ENCODE measurements around the gene ACTRT2. TPM values are rescaled to one million over a fixed set of nuclear protein-coding genes. Genes with fewer than 3 reads are reported as not detected.

ACTRT2 gene
- total and polyA plus RNA-seq, 2 donors (not counting 1 experiment from before 2014, with no cell fraction given) = not detected

DNA sequence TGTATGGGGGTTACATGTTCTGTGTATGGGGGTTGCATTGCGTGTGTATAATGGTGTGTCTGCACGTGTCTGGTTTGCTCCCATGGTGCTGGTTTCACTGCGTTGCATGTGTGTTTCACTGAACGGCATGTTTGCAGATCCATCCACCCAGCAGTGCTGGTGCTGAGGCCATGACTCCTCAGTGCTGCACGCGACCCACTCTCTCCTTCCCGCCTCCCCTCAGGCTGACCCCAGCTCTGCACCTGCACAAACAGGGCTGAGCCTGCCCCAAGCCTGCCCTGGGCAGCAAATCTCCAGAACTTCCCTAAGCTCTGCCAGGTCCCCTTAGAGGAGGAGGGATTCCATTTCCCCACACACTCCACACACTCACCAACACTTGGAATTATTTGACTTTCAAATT, 18.7 kb downstream of the ACTRT2 start:
- H2AFZ ChIP-seq (ENCODE audit: insufficient read depth, low read depth, low read length, poor library complexity, severe bottlenecking) = no peak overlapping the region
- no peak overlapping the region for H3K27ac ChIP-seq (ENCODE audit: low read length in 2 of 2)
- H3K36me3 ChIP-seq (replicated peaks in 1 of 2; ENCODE audit: control extremely low read depth in 1 of 2, control insufficient read depth in 1 of 2, extremely low read depth in 1 of 2, insufficient read depth in 2 of 2, low read length in 1 of 2) = no peaks in the 10 kb centered on the region
- no peaks in the 10 kb centered on the region for H3K4me1 ChIP-seq (ENCODE audit: control insufficient read depth in 2 of 2, insufficient read depth in 2 of 2, low read length in 2 of 2)
- no peak for DNase-seq
- ATAC-seq (ENCODE audit: low read depth) = no peak
- no peak overlapping the region for H3K27ac Mint-ChIP-seq
- no peak overlapping the region for H3K9ac ChIP-seq (ENCODE audit: low read length)
- no peak overlapping the region for H3K4me2 ChIP-seq (replicated peaks; ENCODE audit: low read depth, low read length, poor library complexity, severe bottlenecking)
- 85% methylated on average over 7 of the region's 7 CpGs for WGBS (ENCODE audit: insufficient coverage)
- H3K4me3 Mint-ChIP-seq = no peak overlapping the region
- peaks cover 10% of the 10 kb centered on the region for H3K27me3 Mint-ChIP-seq
- no peak overlapping the region for H3K4me3 ChIP-seq (ENCODE audit: control extremely low read depth in 1 of 5, extremely low read depth in 1 of 5, insufficient read depth in 1 of 5, low read depth in 2 of 5, low read length in 4 of 5)
- H3K9me3 Mint-ChIP-seq (ENCODE audit: insufficient read depth) = no peaks in the 10 kb centered on the region
- TF ChIP-seq CTCF (IDR thresholded peaks at IDR 0.05) (no peak), EZH2 (IDR thresholded peaks at IDR 0.05; ENCODE audit: borderline replicate concordance, insufficient read depth, low read depth, low read length, poor library complexity, severe bottlenecking) (no peak)
- no peaks in the 10 kb centered on the region for H3K79me2 ChIP-seq (ENCODE audit: control insufficient read depth, insufficient read depth, low read length)
- H3K27me3 ChIP-seq (replicated peaks in 1 of 4; ENCODE audit: control extremely low read depth in 1 of 4, control insufficient read depth in 3 of 4, insufficient read depth in 4 of 4, low read length in 3 of 4) = peaks cover 0 to 1% (median under 1%) of the 10 kb centered on the region in 4 experiments
- H3K4me1 Mint-ChIP-seq = no peaks in the 10 kb centered on the region
- ChIA-PET CTCF (no interaction called here), POLR2A (no interaction called here)
- intact Hi-C loops (cut with micrococcal nuclease) = no loop called here
- H3K9me3 ChIP-seq (ENCODE audit: control extremely low read depth in 1 of 3, control insufficient read depth in 2 of 3, insufficient read depth in 1 of 3, low read length in 2 of 3) = peaks cover 0 to 5% (median 0%) of the 10 kb centered on the region in 3 donors
- no peaks in the 10 kb centered on the region for H4K20me1 ChIP-seq (ENCODE audit: control insufficient read depth, insufficient read depth, low read length, poor library complexity, severe bottlenecking)

DNA sequence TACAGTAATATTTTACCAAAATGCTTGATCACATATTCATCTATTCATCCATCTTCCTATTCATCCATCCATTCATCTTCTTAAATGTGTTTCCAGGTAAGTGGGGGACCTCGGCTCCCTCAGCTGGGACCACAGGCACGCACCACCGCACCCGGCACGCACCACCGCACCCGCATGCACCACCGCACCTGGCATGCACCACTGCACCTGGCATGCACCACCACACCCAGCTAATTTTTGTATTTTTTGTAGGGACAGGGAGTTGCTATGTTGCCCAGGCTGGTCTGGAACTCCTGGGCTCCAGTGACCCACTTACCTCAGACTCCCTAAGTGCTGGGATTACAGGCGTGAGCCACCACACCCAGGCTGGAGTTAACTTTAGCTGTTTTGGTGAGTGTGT, 21.2 kb downstream of the ACTRT2 start:
- Histone ChIP-seq H3K36me3 (replicated peaks in 1 of 2; ENCODE audit: control extremely low read depth in 1 of 2, control insufficient read depth in 1 of 2, extremely low read depth in 1 of 2, insufficient read depth in 2 of 2, low read length in 1 of 2) (no peaks in the 10 kb centered on the region), H3K9me3 (ENCODE audit: control extremely low read depth in 1 of 3, control insufficient read depth in 2 of 3, insufficient read depth in 1 of 3, low read length in 2 of 3) (peaks cover 0 to 5% (median 0%) of the 10 kb centered on the region in 3 donors), H3K4me1 (ENCODE audit: control insufficient read depth in 2 of 2, insufficient read depth in 2 of 2, low read length in 2 of 2) (no peaks in the 10 kb centered on the region), H3K27ac (ENCODE audit: low read length in 2 of 2) (no peak overlapping the region), H4K20me1 (ENCODE audit: control insufficient read depth, insufficient read depth, low read length, poor library complexity, severe bottlenecking) (no peaks in the 10 kb centered on the region), H2AFZ (ENCODE audit: insufficient read depth, low read depth, low read length, poor library complexity, severe bottlenecking) (no peak overlapping the region), H3K9ac (ENCODE audit: low read length) (no peak overlapping the region), H3K4me2 (replicated peaks; ENCODE audit: low read depth, low read length, poor library complexity, severe bottlenecking) (no peak overlapping the region), H3K79me2 (ENCODE audit: control insufficient read depth, insufficient read depth, low read length) (no peaks in the 10 kb centered on the region), H3K27me3 (replicated peaks in 1 of 4; ENCODE audit: control extremely low read depth in 1 of 4, control insufficient read depth in 3 of 4, insufficient read depth in 4 of 4, low read length in 3 of 4) (peaks cover 0 to 8% (median 2%) of the 10 kb centered on the region in 4 experiments), H3K4me3 (ENCODE audit: control extremely low read depth in 1 of 5, extremely low read depth in 1 of 5, insufficient read depth in 1 of 5, low read depth in 2 of 5, low read length in 4 of 5) (no peak overlapping the region)
- Mint-ChIP-seq H3K9me3 (ENCODE audit: insufficient read depth) (no peaks in the 10 kb centered on the region), H3K27me3 (peaks cover 17% of the 10 kb centered on the region), H3K4me3 (no peak overlapping the region), H3K4me1 (no peaks in the 10 kb centered on the region), H3K27ac (no peak overlapping the region)
- ATAC-seq (ENCODE audit: low read depth) (no peak), DNase-seq (no peak)
- CTCF ChIA-PET = no interaction called here
- POLR2A ChIA-PET = no interaction called here
- intact Hi-C loops (cut with micrococcal nuclease) = no loop called here
- WGBS (ENCODE audit: insufficient coverage) = 0% methylated on average over 1 of the region's 9 CpGs
- TF ChIP-seq CTCF (IDR thresholded peaks at IDR 0.05) = no peak
- TF ChIP-seq EZH2 (IDR thresholded peaks at IDR 0.05; ENCODE audit: borderline replicate concordance, insufficient read depth, low read depth, low read length, poor library complexity, severe bottlenecking) = no peak
